Smooth muscle cell (in vitro differentiated cells): ENCODE results near the gene BCL7B. TPM values are rescaled to one million over a fixed set of nuclear protein-coding genes. Genes with fewer than 3 reads are reported as not detected.

ENCODE experiments used
- DNase-seq: peaks from one replicate; lab custom pipeline; 2025; ENCODE audit not compliant: unreplicated experiment; lab: John Stamatoyannopoulos, UW
- H2AFZ ChIP-seq: fragments of 200-600 bp; sonication (generic); 2 replicates; pipeline ENCODE4 v1.6.0; 2016; ENCODE audit warnings: antibody characterized with exemption, low read depth, mild to moderate bottlenecking
- H3F3A ChIP-seq: fragments of 200-600 bp; sonication (generic); 2 replicates; pipeline ENCODE4 v1.6.0; 2017; ENCODE audit warnings: antibody characterized with exemption, low read depth
- H3K27ac ChIP-seq: fragments of 200-600 bp; sonication (generic); 2 replicates; pipeline ENCODE4 v1.5.1; 2016; ENCODE audit warnings: low read depth, mild to moderate bottlenecking
- H3K27me3 ChIP-seq: fragments of 200-600 bp; sonication (generic); 2 replicates; pipeline ENCODE4 v1.6.1; 2016; ENCODE audit warnings: low read depth, mild to moderate bottlenecking
- H3K36me3 ChIP-seq: fragments of 200-600 bp; sonication (generic); 2 replicates; pipeline ENCODE4 v1.5.1; 2016; ENCODE audit warnings: low read depth
- H3K4me1 ChIP-seq: fragments of 200-600 bp; sonication (generic); 2 replicates; pipeline ENCODE4 v1.5.1; 2016; ENCODE audit warnings: low read depth
- H3K4me2 ChIP-seq: fragments of 200-600 bp; sonication (generic); 2 replicates; pipeline ENCODE4 v1.6.0; 2016; ENCODE audit warnings: mild to moderate bottlenecking
- H3K4me3 ChIP-seq: fragments of 200-600 bp; sonication (generic); 2 replicates; pipeline ENCODE4 v1.5.1; 2016; ENCODE audit warnings: mild to moderate bottlenecking
- H3K79me2 ChIP-seq: fragments of 200-600 bp; sonication (generic); 2 replicates; pipeline ENCODE4 v1.6.0; 2016; ENCODE audit warnings: low read depth, mild to moderate bottlenecking
- H3K9ac ChIP-seq: fragments of 200-600 bp; sonication (generic); 2 replicates; pipeline ENCODE4 v1.6.0; 2016; ENCODE audit warnings: low read depth
- H3K9me3 ChIP-seq: fragments of 200-600 bp; sonication (generic); replicated peaks from 2 replicates; pipeline ENCODE4 v1.5.1; 2016; ENCODE audit warnings: low read depth
- H4K20me1 ChIP-seq: fragments of 200-600 bp; sonication (generic); 2 replicates; pipeline ENCODE4 v1.6.0; 2016; ENCODE audit warnings: low read depth
- CTCF ChIP-seq: fragments of 200-600 bp; sonication (generic); IDR thresholded peaks from 2 replicates; pipeline ENCODE4 v1.5.1; 2017; ENCODE audit warnings: borderline replicate concordance, mild to moderate bottlenecking, antibody characterized with exemption; ENCODE audit not compliant: insufficient read depth, poor library complexity, severe bottlenecking
- WGBS: methylation state at CpG from one replicate; pipeline ENCODE4 v1.1.7; 2016; ENCODE audit warnings: low lambda C conversion rate; 5-methylcytosine and 5-hydroxymethylcytosine counted together
- polyA plus RNA-seq: library from polyadenylated mRNA; unstranded; fragments of >200 nt; fragmentation: Nextera tagmentation; extraction: Ambion mirVana; gene quantifications from 2 replicates; pipeline ENCODE4 v1.2.1, GENCODE V29; 2016
- total RNA-seq: library from RNA; depleted of rRNA; stranded (reverse); fragments of >200 nt; gene quantifications from 2 replicates; pipeline ENCODE4 v1.2.3, GENCODE V29; 2014

The BCL7B gene
- total and polyA plus RNA-seq, 2 experiments from 2014 or later, result 30.7 to 31.9 TPM

GRCh38 chr7:73573276-73573675, 15.8 kb upstream of the BCL7B start:
- H3K27me3 ChIP-seq, result no peaks in the 10 kb centered on the region
- no peak overlapping the region for H3K9ac ChIP-seq
- no peak overlapping the region for H3K27ac ChIP-seq
- H4K20me1 ChIP-seq, result peaks cover 85% of the 10 kb centered on the region
- H2AFZ ChIP-seq, result no peak overlapping the region
- H3K4me1 ChIP-seq, result peaks cover 6% of the 10 kb centered on the region
- no peak overlapping the region for H3K4me2 ChIP-seq
- peaks cover 14% of the 10 kb centered on the region for H3K36me3 ChIP-seq
- H3K79me2 ChIP-seq, result peaks cover 37% of the 10 kb centered on the region
- H3F3A ChIP-seq, result peaks cover 18% of the 10 kb centered on the region
- DNase-seq, result no peak
- no peaks in the 10 kb centered on the region for H3K9me3 ChIP-seq
- 96% methylated on average over 9 of the region's 9 CpGs for WGBS
- TF ChIP-seq CTCF, result no peak
- no peak overlapping the region for H3K4me3 ChIP-seq

- Histone ChIP-seq H3K4me3 (no peak overlapping the region), H4K20me1 (peaks cover 89% of the 10 kb centered on the region), H2AFZ (no peak overlapping the region), H3K9ac (no peak overlapping the region), H3K9me3 (no peaks in the 10 kb centered on the region), H3K27me3 (no peaks in the 10 kb centered on the region), H3K36me3 (peaks cover 14% of the 10 kb centered on the region), H3K27ac (no peak overlapping the region), H3F3A (peaks cover 23% of the 10 kb centered on the region), H3K4me1 (peaks cover 6% of the 10 kb centered on the region), H3K79me2 (peaks cover 32% of the 10 kb centered on the region), H3K4me2 (no peak overlapping the region)
- WGBS, result 99% methylated on average over 6 of the region's 6 CpGs
- no peak for DNase-seq
- TF ChIP-seq CTCF, result no peak
These were observed 15.3 kb upstream of the BCL7B start for GRCh38 chr7:73572767-73573186.

- WGBS, result 96% methylated on average over 10 of the region's 10 CpGs
- no peak overlapping the region for H3K27ac ChIP-seq
These were observed 13.5 kb upstream of the BCL7B start for GRCh38 chr7:73570977-73571376.

More at GRCh38 chr7:73570977-73571376, 13.5 kb upstream of the BCL7B start:
- no peak overlapping the region for H3K4me3 ChIP-seq
- peaks cover 75% of the 10 kb centered on the region for H4K20me1 ChIP-seq
- H3K36me3 ChIP-seq, result peaks cover 14% of the 10 kb centered on the region
- no peak overlapping the region for H3K9ac ChIP-seq
- no peaks in the 10 kb centered on the region for H3K9me3 ChIP-seq
- peaks cover 32% of the 10 kb centered on the region for H3F3A ChIP-seq
- no peak overlapping the region for H3K4me2 ChIP-seq
- no peak for DNase-seq
- H3K79me2 ChIP-seq, result peaks cover 14% of the 10 kb centered on the region
- H3K4me1 ChIP-seq, result no peaks in the 10 kb centered on the region
- no peak for TF ChIP-seq CTCF
- H2AFZ ChIP-seq, result no peak overlapping the region
- no peaks in the 10 kb centered on the region for H3K27me3 ChIP-seq
